GM18951 (cell line): ENCODE data around the gene PPM1N.

Source experiments
- POLR2A ChIP-seq: IDR thresholded peaks from 4 replicates; pipeline ENCODE4 v1.6.1; 2011; ENCODE audit warnings: mild to moderate bottlenecking; ENCODE audit not compliant: insufficient read length, insufficient read depth; ENCODE audit errors: extremely low read depth
- in situ Hi-C: fragments of 300-500 bp; cut with MboI; formaldehyde crosslinking; loops from one replicate; pipeline ENCODE4 v1.12.0; 2022; ENCODE audit warnings: low sequenced_read_pairs, mixed read lengths, inconsistent platforms; ENCODE audit not compliant: unreplicated experiment

Gene PPM1N

DNA sequence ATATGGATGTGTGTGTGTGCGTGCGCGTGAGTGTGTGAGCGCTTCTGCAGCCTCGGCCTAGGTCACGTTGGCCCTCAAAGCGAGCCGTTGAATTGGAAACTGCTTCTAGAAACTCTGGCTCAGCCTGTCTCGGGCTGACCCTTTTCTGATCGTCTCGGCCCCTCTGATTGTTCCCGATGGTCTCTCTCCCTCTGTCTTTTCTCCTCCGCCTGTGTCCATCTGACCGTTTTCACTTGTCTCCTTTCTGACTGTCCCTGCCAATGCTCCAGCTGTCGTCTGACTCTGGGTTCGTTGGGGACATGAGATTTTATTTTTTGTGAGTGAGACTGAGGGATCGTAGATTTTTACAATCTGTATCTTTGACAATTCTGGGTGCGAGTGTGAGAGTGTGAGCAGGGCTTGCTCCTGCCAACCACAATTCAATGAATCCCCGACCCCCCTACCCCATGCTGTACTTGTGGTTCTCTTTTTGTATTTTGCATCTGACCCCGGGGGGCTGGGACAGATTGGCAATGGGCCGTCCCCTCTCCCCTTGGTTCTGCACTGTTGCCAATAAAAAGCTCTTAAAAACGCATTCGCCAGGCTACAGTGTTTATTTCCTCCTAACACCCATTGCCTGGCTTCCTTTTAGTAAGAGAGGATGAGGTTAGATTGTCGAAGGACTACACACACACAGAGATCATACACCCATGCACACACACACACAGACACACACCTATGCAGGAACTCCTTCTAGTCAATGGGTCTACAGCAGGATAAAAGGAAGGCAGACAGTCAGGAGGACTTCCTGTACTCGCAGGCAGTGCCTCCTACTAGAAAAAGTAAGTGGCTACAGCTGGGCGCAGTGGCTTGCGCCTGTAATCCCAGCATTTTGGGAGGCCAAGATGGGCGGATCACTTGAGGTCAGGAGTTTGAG lies 23.4 kb upstream of the PPM1N start:
- no peak for TF ChIP-seq POLR2A
- in situ Hi-C loops, result loop anchor here (5.0 kb wide), 1 partner anchor 33 kb away; no protein-coding TSS in a partner anchor

DNA sequence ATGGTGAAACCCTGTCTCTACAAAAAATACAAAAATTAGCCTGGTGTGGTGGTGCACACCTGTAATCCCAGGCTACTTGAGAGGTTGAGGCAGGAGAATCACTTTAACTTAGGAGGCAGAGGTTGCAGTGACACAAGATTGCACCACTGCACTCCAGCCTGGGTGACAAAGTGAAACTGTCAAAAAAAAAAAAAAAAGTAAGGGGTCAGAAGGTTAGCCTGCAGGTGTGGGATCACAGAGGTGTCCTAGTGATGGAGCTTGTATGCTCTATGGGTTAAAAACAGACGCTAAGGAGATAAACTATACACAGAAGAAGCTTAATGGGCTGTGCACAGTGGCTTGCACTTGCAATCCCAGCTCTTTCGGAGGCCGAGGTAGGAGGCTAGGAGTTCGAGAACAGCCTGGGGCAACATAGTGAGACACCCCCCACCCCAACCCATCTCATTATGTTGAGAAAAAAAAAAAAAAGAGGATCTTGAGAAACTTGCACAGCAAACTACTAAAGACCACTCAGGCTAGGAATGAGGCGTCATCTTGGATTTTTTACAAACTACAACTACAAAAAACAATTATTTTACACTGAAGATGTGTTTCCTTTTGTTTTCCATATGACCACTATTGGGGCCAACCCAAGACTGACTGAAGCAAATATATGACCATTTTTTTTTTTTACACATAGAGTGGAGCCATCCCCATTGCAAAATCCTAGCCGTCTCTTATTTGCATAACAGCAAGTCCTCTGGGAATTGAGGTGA lies 22.5 kb upstream of the PPM1N start:
- in situ Hi-C loops, result loop anchor here (5.0 kb wide), 1 partner anchor 33 kb away; no protein-coding TSS in a partner anchor
- TF ChIP-seq POLR2A, result no peak

DNA sequence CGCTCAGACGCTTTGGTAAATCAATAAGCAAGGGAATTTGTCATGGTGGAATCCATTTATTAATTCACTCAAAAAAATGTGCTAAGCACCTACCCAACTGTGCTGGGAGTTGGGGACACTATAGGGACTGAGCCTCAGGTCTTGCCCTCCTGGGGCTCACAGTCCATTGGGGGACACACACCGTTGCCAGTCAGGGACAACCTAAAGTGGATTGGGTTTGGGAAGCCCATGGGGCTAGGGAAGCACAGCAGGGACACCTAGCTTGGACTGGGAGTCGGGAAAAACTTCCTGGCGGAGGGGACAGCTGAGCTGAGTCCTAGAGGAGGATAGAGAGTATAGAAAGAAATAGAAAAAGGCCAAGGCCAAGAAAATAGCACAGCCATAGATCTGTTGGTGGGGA lies 21.9 kb upstream of the PPM1N start:
- in situ Hi-C loops, result loop anchor here (5.0 kb wide), 1 partner anchor 34 kb away; no protein-coding TSS in a partner anchor
- TF ChIP-seq POLR2A, result no peak

DNA sequence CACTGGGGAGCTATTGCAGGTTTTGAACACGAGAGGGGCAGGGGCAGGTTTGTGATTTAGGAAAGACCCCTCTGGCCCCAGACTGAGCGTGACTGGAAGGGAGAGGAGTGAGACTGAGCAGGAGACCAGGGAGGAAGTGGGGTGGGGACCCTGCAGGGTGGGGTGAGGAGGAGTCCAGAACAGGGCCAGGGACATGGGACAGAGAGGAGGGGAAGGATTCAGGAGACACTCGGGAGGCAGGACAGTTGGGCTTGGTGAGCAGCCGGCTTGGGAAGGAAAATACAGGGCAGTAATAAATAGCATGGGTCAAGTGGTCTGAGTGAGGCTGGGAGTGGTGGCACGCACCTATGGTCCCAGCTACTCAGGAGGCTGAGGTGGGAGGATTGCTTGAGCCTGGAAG lies 21.1 kb upstream of the PPM1N start:
- in situ Hi-C loops, result loop anchor here (5.0 kb wide), 1 partner anchor 35 kb away; no protein-coding TSS in a partner anchor
- TF ChIP-seq POLR2A, result no peak

DNA sequence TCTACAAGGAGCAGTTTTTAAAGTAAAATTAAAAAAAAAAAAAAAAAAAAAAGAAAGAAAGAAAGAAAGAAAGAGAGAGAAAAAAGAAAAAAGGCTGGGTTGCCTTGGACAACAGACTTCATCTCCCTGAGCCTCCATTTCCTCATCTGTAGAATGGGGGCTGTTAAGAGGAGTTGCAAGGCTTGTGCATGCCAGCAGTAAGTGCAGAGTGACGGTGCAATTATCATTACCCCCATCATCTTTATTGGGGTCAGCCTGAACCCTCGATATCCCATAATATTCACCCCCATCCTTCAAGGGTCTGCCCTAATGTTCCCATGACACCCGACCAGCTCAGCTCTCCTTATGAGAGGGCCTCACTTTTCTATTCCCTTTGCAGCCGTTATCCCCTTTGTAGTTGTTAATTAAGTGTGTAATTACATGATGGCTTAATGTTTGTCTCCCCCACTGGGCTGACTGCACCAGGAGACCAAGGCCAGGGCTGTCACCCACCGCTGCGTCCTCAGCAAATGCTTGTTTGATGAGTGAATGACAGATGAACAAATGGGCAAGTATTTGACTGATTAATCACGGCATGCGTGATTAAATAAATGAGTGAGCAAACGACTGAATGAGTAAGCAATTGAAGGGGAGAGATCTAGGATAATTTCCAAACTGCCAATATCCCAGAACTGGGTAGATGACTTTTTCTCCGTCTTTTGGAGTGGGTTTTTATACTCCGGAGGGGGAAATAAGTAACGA lies 20.4 kb upstream of the PPM1N start:
- in situ Hi-C loops, result loop anchor here (5.0 kb wide), 1 partner anchor 36 kb away; no protein-coding TSS in a partner anchor
- TF ChIP-seq POLR2A, result no peak

DNA sequence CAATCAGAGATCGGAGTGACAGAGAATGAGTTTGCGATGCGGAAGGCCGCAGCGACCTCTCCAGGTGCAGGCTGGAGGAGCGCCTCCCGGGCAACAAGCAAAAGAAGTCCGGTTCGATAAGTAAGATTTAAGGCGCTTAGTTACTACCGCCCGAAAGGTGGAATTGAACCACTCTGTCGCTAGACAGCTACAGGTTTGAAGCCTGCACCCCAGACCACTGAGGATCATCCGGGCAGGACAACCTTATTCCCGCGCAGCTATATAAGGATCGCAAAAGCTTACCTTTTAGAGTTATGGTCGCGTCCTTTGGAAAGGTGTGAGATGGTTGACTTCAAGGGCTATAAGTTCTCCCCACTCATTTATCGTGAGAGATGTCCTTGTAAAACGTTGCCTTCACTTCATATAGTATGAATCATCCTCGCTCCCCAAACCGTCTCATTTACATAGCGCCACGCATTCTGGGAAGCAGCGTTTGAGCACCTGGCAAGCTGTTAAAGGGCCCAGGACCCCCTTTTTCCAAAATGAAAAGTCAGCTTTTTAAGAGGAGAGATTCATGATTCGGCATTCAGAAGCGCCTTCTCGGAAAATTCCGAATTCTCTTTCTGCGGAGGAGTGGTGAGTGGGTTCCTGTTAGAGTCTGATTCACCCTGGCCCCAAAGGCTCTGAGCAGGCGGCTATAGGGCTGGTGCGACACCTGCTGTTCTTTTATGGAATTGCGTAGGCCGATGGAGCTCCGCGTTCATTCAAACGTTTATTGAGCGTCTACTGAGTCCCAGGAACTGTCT lies 19.6 kb upstream of the PPM1N start:
- in situ Hi-C loops, result loop anchor here (5.0 kb wide), 1 partner anchor 36 kb away; no protein-coding TSS in a partner anchor
- TF ChIP-seq POLR2A, result peak; percentile 50

DNA sequence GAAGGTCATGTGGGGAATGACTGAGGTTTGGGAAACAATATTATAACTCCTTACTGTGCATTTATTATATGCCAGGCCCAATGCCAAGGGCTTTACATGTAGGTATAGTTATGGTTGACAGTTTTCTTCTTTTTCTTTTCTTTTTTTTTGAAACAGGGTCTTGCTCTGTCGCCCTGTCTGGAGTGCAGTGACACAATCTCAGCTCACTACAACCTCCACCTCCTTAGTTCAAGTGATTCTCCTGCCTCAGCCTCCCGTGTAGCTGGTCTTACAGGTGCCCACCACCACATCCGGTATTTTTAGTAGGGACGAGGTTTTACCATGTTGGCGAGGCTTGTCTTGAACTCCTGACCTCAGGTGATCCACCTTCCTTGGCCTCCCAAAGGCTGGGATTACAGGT lies 15.2 kb upstream of the PPM1N start:
- in situ Hi-C loops, result no loop called here

DNA sequence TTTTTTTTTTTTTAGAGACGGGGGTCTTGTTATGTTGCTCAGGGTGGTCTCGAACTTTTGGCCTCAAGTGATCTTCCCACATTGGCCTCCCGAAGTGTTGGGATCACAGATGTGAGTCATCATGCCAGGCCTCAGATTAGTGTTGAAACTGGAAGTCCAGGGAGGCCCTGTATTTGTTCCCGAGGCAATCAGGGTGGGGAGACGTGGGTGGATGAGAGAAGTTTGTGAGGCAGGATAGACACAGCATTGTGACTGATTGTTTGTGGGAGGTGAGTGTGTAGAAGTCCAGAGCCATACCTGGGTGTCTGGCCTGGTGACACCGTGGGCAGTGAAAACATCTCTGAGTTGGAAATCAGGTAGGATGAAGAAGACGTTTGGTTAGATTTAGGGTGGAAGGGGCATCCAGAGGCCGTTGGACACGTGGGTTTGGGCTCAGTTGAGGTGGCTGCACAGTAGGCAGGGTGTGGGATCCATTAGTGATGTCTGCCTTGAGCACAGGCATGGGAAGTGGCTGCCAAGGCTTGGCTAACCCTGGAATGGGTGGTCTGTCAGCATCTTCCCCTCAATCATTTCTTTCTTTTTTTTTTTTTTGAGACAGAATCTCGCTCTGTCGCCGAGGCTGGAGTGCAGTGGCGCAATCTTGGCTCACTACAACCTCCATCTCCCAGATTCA lies 13.8 kb upstream of the PPM1N start:
- in situ Hi-C loops, result no loop called here
- TF ChIP-seq POLR2A, result no peak

More for the DNA sequence above, 15.2 kb upstream of the PPM1N start:
- no peak for TF ChIP-seq POLR2A

DNA sequence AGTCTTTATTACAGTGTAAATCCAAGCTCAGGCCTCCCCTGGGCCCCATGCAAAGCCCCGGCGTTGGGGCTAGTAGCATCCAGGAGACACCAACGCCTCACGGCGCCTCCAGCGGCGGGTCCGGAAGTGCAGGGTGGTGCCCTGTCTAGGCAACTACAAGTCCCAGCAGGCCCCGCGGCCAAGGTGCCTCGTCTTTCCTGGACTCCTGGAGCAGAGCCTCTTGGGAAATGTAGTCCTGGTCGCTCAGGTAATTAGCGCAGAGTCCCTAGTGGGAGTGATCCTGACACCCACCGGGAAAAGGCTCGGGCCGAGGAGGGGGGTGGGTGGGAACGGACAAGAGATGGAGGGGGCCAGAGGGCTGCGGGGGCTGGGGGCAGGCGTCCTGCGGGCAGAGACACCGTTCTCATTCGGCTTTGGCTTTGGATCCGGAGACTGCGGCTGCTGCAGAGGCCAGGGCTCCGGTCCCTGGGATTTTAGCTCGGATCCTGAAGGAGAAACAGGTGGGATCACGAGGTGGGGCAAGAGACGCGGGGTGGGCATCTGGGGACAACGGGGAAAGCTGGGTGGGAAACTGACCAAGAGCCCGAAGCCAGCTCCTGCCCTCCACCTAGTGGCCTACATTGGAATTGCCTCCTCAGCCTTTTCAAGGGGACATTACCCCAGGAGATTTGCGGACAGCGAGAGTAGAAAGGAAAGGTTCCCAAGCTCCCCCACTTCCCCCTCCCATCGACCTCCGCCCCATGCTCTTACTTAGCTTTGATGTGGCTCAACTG lies 12.8 kb upstream of the PPM1N start:
- peak; percentile 25 for TF ChIP-seq POLR2A
- in situ Hi-C loops, result no loop called here

DNA sequence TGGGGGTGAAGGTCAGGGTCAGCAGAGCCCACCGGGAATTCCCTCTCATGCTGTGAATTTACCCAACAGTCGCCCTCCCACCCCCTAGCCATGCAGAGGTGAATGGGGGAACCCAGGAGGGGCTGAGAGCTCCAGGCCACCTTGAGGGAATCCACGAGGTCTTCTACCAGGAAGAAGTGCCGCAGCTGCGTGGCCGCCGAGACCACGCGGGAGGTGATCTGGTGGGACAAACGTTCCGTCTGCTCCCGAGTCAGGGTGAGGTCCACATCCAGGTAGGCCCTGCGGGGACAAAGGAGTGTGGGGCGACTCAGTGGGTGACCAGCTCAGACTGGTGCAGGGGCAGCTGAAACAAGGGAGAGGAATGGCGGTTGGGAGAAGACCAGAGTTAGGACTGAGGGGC lies 9.5 kb upstream of the PPM1N start:
- in situ Hi-C loops, result no loop called here
- TF ChIP-seq POLR2A, result no peak
